ENCODE results near the gene NRAP.

Gene NRAP

DNA sequence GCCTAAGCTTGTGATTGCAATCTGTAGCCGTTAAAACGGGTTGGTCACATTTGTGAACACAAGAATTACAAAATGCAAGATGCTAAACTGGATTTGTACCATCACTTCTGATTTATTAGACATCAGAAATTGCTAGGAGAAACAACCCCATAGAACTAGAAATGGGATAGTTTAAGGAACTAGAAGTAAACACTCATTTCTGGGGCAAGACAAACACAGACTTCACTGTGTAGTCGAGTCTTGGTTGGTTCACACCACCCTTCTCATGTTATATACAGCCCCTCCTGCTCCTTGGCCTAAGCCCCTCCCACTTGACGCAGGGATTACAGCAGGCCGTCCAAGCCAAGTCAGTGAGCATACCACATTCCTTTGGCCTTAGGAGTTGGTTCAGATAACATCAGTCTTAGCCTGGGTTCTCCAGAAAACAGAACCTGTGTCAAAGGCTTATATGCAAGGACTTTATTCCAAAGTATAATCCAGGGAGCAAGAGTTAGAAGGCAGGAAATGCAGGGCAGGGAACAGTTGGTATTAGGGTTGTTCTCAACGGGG, 2.0 kb upstream of the NRAP start:
- TF ChIP-seq, protein P1, sequence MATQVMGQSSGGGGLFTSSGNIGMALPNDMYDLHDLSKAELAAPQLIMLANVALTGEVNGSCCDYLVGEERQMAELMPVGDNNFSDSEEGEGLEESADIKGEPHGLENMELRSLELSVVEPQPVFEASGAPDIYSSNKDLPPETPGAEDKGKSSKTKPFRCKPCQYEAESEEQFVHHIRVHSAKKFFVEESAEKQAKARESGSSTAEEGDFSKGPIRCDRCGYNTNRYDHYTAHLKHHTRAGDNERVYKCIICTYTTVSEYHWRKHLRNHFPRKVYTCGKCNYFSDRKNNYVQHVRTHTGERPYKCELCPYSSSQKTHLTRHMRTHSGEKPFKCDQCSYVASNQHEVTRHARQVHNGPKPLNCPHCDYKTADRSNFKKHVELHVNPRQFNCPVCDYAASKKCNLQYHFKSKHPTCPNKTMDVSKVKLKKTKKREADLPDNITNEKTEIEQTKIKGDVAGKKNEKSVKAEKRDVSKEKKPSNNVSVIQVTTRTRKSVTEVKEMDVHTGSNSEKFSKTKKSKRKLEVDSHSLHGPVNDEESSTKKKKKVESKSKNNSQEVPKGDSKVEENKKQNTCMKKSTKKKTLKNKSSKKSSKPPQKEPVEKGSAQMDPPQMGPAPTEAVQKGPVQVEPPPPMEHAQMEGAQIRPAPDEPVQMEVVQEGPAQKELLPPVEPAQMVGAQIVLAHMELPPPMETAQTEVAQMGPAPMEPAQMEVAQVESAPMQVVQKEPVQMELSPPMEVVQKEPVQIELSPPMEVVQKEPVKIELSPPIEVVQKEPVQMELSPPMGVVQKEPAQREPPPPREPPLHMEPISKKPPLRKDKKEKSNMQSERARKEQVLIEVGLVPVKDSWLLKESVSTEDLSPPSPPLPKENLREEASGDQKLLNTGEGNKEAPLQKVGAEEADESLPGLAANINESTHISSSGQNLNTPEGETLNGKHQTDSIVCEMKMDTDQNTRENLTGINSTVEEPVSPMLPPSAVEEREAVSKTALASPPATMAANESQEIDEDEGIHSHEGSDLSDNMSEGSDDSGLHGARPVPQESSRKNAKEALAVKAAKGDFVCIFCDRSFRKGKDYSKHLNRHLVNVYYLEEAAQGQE (IDR thresholded peaks at IDR 0.05; ENCODE audit: low read depth), result no peak
- TF ChIP-seq YY1 (IDR thresholded peaks at IDR 0.05; ENCODE audit: low read depth), result no peak
- TF ChIP-seq EGR1 (IDR thresholded peaks at IDR 0.05), result no peak
- TF ChIP-seq TAF1 (IDR thresholded peaks at IDR 0.05; ENCODE audit: low read depth), result no peak
- TF ChIP-seq TCF12 (IDR thresholded peaks at IDR 0.05; ENCODE audit: low read depth), result no peak
- TF ChIP-seq RAD21 (IDR thresholded peaks at IDR 0.05; ENCODE audit: low read depth), result no peak
- TF ChIP-seq TEAD4 (IDR thresholded peaks at IDR 0.05), result no peak
- TF ChIP-seq, protein P2, sequence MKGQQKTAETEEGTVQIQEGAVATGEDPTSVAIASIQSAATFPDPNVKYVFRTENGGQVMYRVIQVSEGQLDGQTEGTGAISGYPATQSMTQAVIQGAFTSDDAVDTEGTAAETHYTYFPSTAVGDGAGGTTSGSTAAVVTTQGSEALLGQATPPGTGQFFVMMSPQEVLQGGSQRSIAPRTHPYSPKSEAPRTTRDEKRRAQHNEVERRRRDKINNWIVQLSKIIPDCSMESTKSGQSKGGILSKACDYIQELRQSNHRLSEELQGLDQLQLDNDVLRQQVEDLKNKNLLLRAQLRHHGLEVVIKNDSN (IDR thresholded peaks at IDR 0.05), result no peak
- no peak for TF ChIP-seq NFIC (IDR thresholded peaks at IDR 0.05)
- no peak for TF ChIP-seq EP300 (IDR thresholded peaks at IDR 0.05; ENCODE audit: borderline replicate concordance)
- TF ChIP-seq CEBPB (IDR thresholded peaks at IDR 0.05), result no peak
- TF ChIP-seq, protein P3, sequence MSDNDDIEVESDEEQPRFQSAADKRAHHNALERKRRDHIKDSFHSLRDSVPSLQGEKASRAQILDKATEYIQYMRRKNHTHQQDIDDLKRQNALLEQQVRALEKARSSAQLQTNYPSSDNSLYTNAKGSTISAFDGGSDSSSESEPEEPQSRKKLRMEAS (IDR thresholded peaks at IDR 0.05), result no peak
- no peak for TF ChIP-seq FOXM1 (IDR thresholded peaks at IDR 0.05; ENCODE audit: borderline replicate concordance, low read depth)

DNA sequence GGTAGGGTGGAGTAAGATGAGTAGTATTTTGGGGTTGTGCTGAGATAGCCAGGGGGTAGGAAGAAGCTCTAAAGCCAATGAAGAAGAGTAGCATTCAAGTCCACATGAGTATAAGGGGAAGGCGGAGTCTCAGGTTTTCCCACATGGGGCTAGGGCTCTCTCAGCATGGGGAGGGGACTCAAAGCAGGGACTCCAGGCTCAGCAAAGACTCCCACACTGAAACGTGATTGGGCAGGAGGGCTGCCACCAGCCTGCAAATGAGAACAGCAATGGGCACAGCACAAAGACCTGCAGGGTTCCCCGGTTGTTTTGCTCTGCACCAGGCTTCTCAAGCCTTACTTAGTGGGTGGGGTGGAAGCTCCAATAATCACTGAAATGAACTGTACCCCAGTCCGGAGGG, 1.5 kb upstream of the NRAP start:
- TF ChIP-seq, protein P2 (IDR thresholded peaks at IDR 0.05), result no peak
- TF ChIP-seq EP300 (IDR thresholded peaks at IDR 0.05; ENCODE audit: borderline replicate concordance) (no peak), CEBPB (IDR thresholded peaks at IDR 0.05) (no peak), TEAD4 (IDR thresholded peaks at IDR 0.05) (no peak), ZBTB7A (IDR thresholded peaks at IDR 0.05; ENCODE audit: low read depth) (no peak), TAF1 (IDR thresholded peaks at IDR 0.05; ENCODE audit: low read depth) (no peak), CREB1 (IDR thresholded peaks at IDR 0.05; ENCODE audit: low read depth) (no peak), YY1 (IDR thresholded peaks at IDR 0.05; ENCODE audit: low read depth) (no peak), FOXM1 (IDR thresholded peaks at IDR 0.05; ENCODE audit: borderline replicate concordance, low read depth) (no peak), RAD21 (IDR thresholded peaks at IDR 0.05; ENCODE audit: low read depth) (no peak), NFIC (IDR thresholded peaks at IDR 0.05) (no peak)
- TF ChIP-seq, protein P1 (IDR thresholded peaks at IDR 0.05; ENCODE audit: low read depth), result no peak
- TF ChIP-seq, protein P3 (IDR thresholded peaks at IDR 0.05), result no peak

DNA sequence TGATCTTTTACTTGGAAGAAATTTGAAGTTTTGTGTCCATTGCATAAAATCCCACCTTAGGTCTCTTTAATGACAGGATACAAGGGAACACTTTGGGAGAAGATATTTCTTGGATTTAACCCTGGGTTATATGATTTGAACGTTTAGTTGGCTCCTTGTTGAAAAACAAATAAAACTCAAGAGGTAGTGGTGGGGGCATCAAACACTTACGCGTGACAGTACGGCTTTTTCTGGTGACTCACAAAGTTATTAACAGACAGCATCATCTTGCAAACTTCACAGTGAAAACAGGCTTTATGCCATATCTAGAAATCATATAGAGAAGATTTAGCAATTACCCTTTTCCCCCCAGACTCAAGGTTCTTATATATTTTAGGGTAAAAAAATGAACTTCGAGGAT, 699 bp downstream of the NRAP start:
- TF ChIP-seq CEBPB (IDR thresholded peaks at IDR 0.05) (no peak), YY1 (IDR thresholded peaks at IDR 0.05; ENCODE audit: low read depth) (no peak)

DNA sequence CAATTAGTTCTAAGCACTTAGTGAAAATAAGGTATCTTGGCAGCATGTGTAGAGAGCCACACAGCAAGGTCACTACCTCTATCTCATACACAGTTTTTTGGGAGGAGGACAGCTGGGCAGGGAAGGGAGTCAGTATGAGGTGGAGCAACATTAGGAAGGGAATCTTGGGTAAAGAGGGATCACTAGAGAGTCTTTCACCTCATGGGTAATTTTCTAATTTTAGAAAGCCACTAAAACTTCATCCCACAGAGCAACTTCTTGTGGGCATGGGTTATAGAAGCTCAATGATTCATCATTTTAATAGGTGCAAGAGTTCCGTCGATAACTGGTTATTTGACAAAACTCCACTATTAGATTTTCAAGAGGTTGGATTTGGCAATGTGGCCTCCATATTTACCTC, 2.5 kb downstream of the NRAP start:
- TF ChIP-seq TAF1 (IDR thresholded peaks at IDR 0.05; ENCODE audit: low read depth) (no peak), CEBPB (IDR thresholded peaks at IDR 0.05) (no peak), EP300 (IDR thresholded peaks at IDR 0.05; ENCODE audit: borderline replicate concordance) (no peak)
- TF ChIP-seq, protein P2 (IDR thresholded peaks at IDR 0.05), result no peak

DNA sequence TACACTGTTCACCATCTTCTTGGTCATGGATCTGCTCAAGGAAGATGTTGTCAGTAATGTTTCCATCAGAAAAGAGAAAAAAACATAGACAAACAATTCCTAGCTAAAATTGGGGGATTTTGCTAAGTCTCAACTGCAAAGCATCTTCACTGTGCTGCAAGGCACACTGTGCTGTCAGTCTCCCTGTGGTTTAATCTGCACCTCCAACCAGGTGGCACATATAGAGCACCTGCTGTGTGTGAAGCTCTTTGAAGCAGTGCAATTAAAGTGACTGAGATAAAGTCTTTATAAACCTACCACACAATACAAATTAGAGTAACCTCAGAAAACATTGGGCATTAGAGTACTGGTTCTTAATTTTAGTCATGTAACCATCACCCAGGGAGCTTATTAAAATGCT, 6.3 kb downstream of the NRAP start:
- TF ChIP-seq, protein P3 (IDR thresholded peaks at IDR 0.05), result no peak
- TF ChIP-seq TAF1 (IDR thresholded peaks at IDR 0.05; ENCODE audit: low read depth) (no peak), EP300 (IDR thresholded peaks at IDR 0.05; ENCODE audit: borderline replicate concordance) (no peak)

DNA sequence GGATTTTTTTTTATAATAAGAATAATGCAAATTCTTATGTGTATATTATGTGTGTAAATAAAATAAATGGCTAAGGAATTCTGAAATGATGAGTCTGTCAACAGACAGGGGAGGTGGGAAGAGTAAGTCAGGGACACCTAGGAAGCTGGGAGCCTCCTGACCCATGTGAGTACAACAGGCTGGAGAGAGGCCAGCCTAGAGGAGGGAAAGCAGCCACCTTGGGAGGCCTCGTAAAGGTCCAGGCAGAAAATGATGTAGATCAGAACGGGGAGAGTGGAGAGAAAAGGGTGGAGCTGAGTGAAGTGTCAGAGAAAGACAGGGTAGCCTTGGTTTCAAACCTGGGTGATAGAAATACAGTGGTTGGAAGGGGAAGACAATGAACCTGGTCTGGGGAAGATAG, 6.9 kb downstream of the NRAP start:
- no peak for TF ChIP-seq TCF12 (IDR thresholded peaks at IDR 0.05; ENCODE audit: low read depth)
- TF ChIP-seq, protein P1 (IDR thresholded peaks at IDR 0.05; ENCODE audit: low read depth), result no peak
- no peak for TF ChIP-seq RAD21 (IDR thresholded peaks at IDR 0.05; ENCODE audit: low read depth)
- no peak for TF ChIP-seq FOXM1 (IDR thresholded peaks at IDR 0.05; ENCODE audit: borderline replicate concordance, low read depth)
- TF ChIP-seq EGR1 (IDR thresholded peaks at IDR 0.05), result no peak
- TF ChIP-seq, protein P2 (IDR thresholded peaks at IDR 0.05), result no peak
- TF ChIP-seq YY1 (IDR thresholded peaks at IDR 0.05; ENCODE audit: low read depth), result no peak

All from Ishikawa (cell line).